Left lung (tissue), 10 donors: ENCODE measurements around the gene WWOX. TPM values are rescaled to one million over a fixed set of nuclear protein-coding genes. Genes with fewer than 3 reads are reported as not detected.

Source experiments
- ATAC-seq: fragments of 200-7000 bp; cut with Tn5 transposase; one replicate; pipeline ENCODE4 v1.9.1; 2020; ENCODE audit warnings: moderate library complexity
- DNase-seq, 4 donors: peaks; one replicate each; pipeline ENCODE4 v3.0.0-alpha.2; 2013 to 2020
- H3K27ac ChIP-seq, 2 donors: fragments of 200-600 bp; sonication (generic) in 1 of 2; one replicate each; pipeline versions ENCODE4 v1.5.0 to v1.8.0; 2020 to 2021
- H3K27me3 ChIP-seq, 2 donors: fragments of 200-600 bp; sonication (generic) in 1 of 2; one replicate each; pipeline versions ENCODE4 v1.5.0 to v1.8.0; 2020 to 2021
- H3K36me3 ChIP-seq, 2 donors: fragments of 200-600 bp; sonication (generic) in 1 of 2; one replicate each; pipeline versions ENCODE4 v1.5.0 to v1.8.0; 2020 to 2021
- H3K4me1 ChIP-seq, 2 donors: fragments of 200-600 bp; one replicate each; pipeline ENCODE4 v1.8.0; 2021
- H3K4me3 ChIP-seq, 2 donors: fragments of 200-600 bp; sonication (generic) in 1 of 2; one replicate each; pipeline versions ENCODE4 v1.5.0 to v1.8.0; 2020 to 2021; ENCODE audit warnings: mild to moderate bottlenecking in 1 of 2
- H3K9me3 ChIP-seq, 2 donors: fragments of 200-600 bp; sonication (generic) in 1 of 2; one replicate each; pipeline versions ENCODE4 v1.5.0 to v1.8.0; 2020 to 2021
- intact Hi-C, 2 donors: fragments of 100-400 bp; cut with DNase I; formaldehyde crosslinking; loops; one replicate each; pipeline versions ENCODE4 v1.11.2 to v1.14.2; 2022
- polyA plus RNA-seq, 6 donors: library from polyadenylated mRNA; unstranded; fragments of 120-200 nt; gene quantifications; one replicate each; pipeline ENCODE4 v1.2.1, GENCODE V29; 2013; ENCODE audit not compliant: insufficient read length in 6 of 6
- total RNA-seq, 2 donors: library from RNA; stranded (reverse); fragmentation: NEBNext Ultra II Directional; extraction: Animal tissue kit (Norgen Biotek cat#: 25700); gene quantifications; one replicate each; pipeline ENCODE4 v1.2.1, GENCODE V29; 2021
- TF ChIP-seq, protein P1 (sequence below), 2 donors: fragments of 200-600 bp; sonication (generic) in 1 of 2; IDR thresholded peaks; one replicate each; pipeline versions ENCODE4 v1.5.0 to v1.8.0; 2021; ENCODE audit warnings: antibody characterized with exemption in 2 of 2
- donor health status: DM: no; HTN: yes; CAD: no.
- donor health status: DM: no; HTN: no; CAD: no.

Gene WWOX
- total and polyA plus RNA-seq, 8 donors = 17.2 to 40.3 (median 30.8) TPM

DNA sequence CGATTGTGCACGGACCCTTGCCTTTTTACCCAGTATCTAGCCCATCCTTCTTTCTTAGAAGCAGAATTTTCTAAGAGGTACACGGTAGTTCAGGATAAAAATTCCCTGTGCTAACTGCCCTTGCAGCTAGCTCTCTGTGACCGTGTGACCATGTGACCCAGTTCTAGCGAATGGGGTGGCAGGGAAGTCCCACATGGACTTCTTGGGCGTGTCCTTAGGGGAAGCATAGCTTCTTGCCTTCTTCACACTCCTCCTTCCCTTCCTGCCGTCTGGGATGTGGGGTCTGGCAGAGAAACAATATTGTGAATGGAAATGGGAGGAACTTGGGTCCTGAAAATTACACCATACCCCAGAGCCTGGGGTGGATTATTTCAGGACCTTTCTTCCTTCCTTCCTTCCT, 830.4 kb downstream of the WWOX start:
- Histone ChIP-seq H3K27ac (no peak overlapping the region), H3K4me1 (no peaks in the 10 kb centered on the region), H3K36me3 (no peaks in the 10 kb centered on the region), H3K9me3 (no peaks in the 10 kb centered on the region), H3K4me3 (no peak overlapping the region), H3K27me3 (no peaks in the 10 kb centered on the region)
- intact Hi-C loops = no loop called here
- TF ChIP-seq, protein P1, sequence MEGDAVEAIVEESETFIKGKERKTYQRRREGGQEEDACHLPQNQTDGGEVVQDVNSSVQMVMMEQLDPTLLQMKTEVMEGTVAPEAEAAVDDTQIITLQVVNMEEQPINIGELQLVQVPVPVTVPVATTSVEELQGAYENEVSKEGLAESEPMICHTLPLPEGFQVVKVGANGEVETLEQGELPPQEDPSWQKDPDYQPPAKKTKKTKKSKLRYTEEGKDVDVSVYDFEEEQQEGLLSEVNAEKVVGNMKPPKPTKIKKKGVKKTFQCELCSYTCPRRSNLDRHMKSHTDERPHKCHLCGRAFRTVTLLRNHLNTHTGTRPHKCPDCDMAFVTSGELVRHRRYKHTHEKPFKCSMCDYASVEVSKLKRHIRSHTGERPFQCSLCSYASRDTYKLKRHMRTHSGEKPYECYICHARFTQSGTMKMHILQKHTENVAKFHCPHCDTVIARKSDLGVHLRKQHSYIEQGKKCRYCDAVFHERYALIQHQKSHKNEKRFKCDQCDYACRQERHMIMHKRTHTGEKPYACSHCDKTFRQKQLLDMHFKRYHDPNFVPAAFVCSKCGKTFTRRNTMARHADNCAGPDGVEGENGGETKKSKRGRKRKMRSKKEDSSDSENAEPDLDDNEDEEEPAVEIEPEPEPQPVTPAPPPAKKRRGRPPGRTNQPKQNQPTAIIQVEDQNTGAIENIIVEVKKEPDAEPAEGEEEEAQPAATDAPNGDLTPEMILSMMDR (IDR thresholded peaks at IDR 0.05) = no peak
- no peak for DNase-seq
- no peak for ATAC-seq

- Histone ChIP-seq H3K27ac (no peak overlapping the region), H3K27me3 (no peaks in the 10 kb centered on the region), H3K4me3 (no peak overlapping the region), H3K4me1 (no peaks in the 10 kb centered on the region), H3K36me3 (no peaks in the 10 kb centered on the region), H3K9me3 (no peaks in the 10 kb centered on the region)
- TF ChIP-seq, protein P1 (IDR thresholded peaks at IDR 0.05) = no peak
- DNase-seq (no peak), ATAC-seq (no peak)
- intact Hi-C loops = no loop called here
Measured at GRCh38 chr16:78930561-78930960, 831.1 kb downstream of the WWOX start.

DNA sequence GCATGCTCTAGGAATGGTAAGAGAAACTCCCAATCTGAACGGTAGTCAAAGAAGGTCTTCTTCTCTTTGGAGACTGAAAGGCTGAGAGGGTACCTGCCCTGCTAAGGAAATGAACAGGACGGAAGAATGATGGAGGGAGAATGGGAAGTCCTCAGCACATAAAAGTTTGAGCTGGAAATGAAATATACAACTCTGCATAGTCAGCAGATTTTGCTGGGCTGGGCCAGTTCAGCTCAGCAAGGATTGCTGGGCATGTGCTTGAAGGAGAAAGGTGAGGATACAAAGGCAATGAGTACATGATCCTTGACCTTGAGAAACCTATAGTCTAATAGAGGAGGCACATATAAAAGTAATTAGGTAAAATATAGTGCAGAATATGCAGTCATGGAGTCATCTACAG, 831.8 kb downstream of the WWOX start:
- no peaks in the 10 kb centered on the region for H3K36me3 ChIP-seq
- TF ChIP-seq, protein P1 (IDR thresholded peaks at IDR 0.05) = no peak
- ATAC-seq = no peak
- H3K4me1 ChIP-seq = no peaks in the 10 kb centered on the region
- no peaks in the 10 kb centered on the region for H3K27me3 ChIP-seq
- intact Hi-C loops = no loop called here
- no peak overlapping the region for H3K27ac ChIP-seq
- H3K9me3 ChIP-seq = no peaks in the 10 kb centered on the region
- H3K4me3 ChIP-seq = no peak overlapping the region
- DNase-seq = no peak

DNA sequence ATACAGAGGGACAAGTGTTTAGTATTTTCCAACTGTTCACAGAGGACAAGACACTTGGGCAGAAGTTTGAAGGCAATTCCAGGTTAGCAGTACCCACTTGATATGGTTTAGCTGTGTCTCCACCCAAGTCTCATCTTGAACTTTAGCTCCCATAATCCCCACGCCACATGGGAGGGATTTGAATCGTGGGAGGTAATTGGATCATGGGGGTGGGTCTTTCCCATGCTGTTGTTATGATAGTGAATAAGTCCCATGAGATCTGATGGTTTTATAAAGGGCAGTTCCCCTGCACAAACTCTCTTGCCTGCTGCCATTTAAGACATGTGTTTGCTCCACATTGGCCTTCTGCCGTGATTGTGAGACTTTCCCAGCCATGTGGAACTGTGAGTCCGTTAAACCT, 832.2 kb downstream of the WWOX start:
- Histone ChIP-seq H3K4me1 (no peaks in the 10 kb centered on the region), H3K4me3 (no peak overlapping the region), H3K9me3 (no peaks in the 10 kb centered on the region), H3K27me3 (no peaks in the 10 kb centered on the region), H3K36me3 (no peaks in the 10 kb centered on the region), H3K27ac (no peak overlapping the region)
- intact Hi-C loops = no loop called here
- ATAC-seq (no peak), DNase-seq (no peak)
- TF ChIP-seq, protein P1 (IDR thresholded peaks at IDR 0.05) = no peak

- intact Hi-C loops = no loop called here
- Histone ChIP-seq H3K36me3 (no peaks in the 10 kb centered on the region), H3K9me3 (no peaks in the 10 kb centered on the region), H3K27me3 (no peaks in the 10 kb centered on the region), H3K4me3 (no peak overlapping the region), H3K4me1 (no peaks in the 10 kb centered on the region), H3K27ac (no peak overlapping the region)
- TF ChIP-seq, protein P1 (IDR thresholded peaks at IDR 0.05) = no peak
- DNase-seq = no peak
- no peak for ATAC-seq
Measured at GRCh38 chr16:78932355-78932943, 833.0 kb downstream of the WWOX start.
